ENCODE measurements around the gene IL1RAPL2. TPM values are rescaled to one million over a fixed set of nuclear protein-coding genes. Genes with fewer than 3 reads are reported as not detected.

Gene IL1RAPL2
- polyA plus RNA-seq, 2 of the 4 experiments (the other 2 are of a cell fraction) = not detected

DNA sequence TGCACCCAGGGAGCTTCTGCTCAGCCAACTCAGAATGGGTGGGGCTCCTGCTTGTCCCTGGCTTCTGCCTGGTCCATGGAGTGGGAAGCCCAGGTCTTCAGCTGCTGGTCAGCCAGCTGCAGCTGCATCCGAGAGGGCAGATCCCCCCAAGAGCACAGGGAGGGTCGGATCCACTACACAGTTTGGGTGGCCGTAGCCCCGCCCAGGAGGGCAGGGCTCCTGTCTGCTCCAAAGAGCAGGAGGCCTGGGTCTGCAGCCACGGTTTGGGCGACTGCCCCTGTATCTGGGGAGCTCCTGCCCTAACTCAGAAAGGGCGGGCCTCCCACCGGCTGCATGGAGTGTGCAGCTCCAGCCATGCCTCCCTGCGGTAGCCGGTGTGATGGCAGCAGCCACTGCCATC lies 485.4 kb downstream of the IL1RAPL2 start:
- TF ChIP-seq, protein P1, sequence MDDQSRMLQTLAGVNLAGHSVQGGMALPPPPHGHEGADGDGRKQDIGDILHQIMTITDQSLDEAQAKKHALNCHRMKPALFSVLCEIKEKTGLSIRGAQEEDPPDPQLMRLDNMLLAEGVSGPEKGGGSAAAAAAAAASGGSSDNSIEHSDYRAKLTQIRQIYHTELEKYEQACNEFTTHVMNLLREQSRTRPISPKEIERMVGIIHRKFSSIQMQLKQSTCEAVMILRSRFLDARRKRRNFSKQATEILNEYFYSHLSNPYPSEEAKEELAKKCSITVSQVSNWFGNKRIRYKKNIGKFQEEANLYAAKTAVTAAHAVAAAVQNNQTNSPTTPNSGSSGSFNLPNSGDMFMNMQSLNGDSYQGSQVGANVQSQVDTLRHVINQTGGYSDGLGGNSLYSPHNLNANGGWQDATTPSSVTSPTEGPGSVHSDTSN (IDR thresholded peaks at IDR 0.05) = no peak

DNA sequence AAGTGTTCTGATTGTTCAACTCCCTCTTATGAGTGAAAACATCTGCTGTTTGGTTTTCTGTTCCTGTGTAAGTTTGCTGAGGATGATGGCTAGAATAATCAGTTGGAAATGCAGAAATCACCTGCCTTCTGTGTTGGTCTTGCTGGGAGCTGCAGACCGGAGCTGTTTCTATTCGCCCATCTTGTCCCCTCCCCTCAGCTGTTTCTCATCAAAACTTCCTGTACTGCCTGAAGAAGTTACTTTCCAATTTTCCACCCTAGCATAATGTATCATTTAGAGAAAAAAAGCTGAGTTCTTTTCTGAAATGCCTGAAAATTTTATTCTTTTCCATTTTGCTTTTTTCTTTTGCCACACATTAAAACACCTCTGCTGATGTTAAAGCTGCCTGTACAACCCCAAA lies 486.9 kb downstream of the IL1RAPL2 start:
- CTCF ChIA-PET = no interaction called here
- no peak for ATAC-seq
- WGBS (ENCODE audit: missing lambda C conversion rate) = 6% methylated on average over 2 of the region's 2 CpGs
- no peak overlapping the region for H3K4me3 ChIP-seq
- no peak overlapping the region for H3K4me2 ChIP-seq
- no peaks in the 10 kb centered on the region for H3K9me3 ChIP-seq
- no peak for TF ChIP-seq FOXS1 (CRISPR knock-in tag; IDR thresholded peaks at IDR 0.05)
- TF ChIP-seq ZFP36 (IDR thresholded peaks at IDR 0.05; ENCODE audit: borderline replicate concordance, partially characterized antibody) = no peak
- TF ChIP-seq ZSCAN20 (CRISPR knock-in tag; IDR thresholded peaks at IDR 0.05) = no peak
- TF ChIP-seq ZC3H11A (IDR thresholded peaks at IDR 0.05) = no peak
- TF ChIP-seq, protein P2, sequence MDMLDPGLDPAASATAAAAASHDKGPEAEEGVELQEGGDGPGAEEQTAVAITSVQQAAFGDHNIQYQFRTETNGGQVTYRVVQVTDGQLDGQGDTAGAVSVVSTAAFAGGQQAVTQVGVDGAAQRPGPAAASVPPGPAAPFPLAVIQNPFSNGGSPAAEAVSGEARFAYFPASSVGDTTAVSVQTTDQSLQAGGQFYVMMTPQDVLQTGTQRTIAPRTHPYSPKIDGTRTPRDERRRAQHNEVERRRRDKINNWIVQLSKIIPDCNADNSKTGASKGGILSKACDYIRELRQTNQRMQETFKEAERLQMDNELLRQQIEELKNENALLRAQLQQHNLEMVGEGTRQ (IDR thresholded peaks at IDR 0.05) = no peak
- TF ChIP-seq, protein P3, sequence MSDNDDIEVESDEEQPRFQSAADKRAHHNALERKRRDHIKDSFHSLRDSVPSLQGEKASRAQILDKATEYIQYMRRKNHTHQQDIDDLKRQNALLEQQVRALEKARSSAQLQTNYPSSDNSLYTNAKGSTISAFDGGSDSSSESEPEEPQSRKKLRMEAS (IDR thresholded peaks at IDR 0.05) = no peak
- no peak for TF ChIP-seq ESRRA (IDR thresholded peaks at IDR 0.05; ENCODE audit: borderline replicate concordance, low read length)
- TF ChIP-seq, protein P4, sequence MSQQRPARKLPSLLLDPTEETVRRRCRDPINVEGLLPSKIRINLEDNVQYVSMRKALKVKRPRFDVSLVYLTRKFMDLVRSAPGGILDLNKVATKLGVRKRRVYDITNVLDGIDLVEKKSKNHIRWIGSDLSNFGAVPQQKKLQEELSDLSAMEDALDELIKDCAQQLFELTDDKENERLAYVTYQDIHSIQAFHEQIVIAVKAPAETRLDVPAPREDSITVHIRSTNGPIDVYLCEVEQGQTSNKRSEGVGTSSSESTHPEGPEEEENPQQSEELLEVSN (IDR thresholded peaks at IDR 0.05; ENCODE audit: borderline replicate concordance, low read depth) = no peak
- TF ChIP-seq CHD2 (IDR thresholded peaks at IDR 0.05; ENCODE audit: low read length, partially characterized antibody) = no peak
- no peak for TF ChIP-seq SREBF2 (IDR thresholded peaks at IDR 0.05)
- no peak for TF ChIP-seq PHF8 (IDR thresholded peaks at IDR 0.05; ENCODE audit: borderline replicate concordance, low read depth)
- TF ChIP-seq MAZ (IDR thresholded peaks at IDR 0.05; ENCODE audit: borderline replicate concordance, low read depth, low read length) = no peak
- no peak for TF ChIP-seq RFX5 (IDR thresholded peaks at IDR 0.05)
- TF ChIP-seq, protein P5, sequence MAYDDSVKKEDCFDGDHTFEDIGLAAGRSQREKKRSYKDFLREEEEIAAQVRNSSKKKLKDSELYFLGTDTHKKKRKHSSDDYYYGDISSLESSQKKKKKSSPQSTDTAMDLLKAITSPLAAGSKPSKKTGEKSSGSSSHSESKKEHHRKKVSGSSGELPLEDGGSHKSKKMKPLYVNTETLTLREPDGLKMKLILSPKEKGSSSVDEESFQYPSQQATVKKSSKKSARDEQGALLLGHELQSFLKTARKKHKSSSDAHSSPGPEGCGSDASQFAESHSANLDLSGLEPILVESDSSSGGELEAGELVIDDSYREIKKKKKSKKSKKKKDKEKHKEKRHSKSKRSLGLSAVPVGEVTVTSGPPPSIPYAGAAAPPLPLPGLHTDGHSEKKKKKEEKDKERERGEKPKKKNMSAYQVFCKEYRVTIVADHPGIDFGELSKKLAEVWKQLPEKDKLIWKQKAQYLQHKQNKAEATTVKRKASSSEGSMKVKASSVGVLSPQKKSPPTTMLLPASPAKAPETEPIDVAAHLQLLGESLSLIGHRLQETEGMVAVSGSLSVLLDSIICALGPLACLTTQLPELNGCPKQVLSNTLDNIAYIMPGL (CRISPR knock-in tag; IDR thresholded peaks at IDR 0.05; ENCODE audit: borderline replicate concordance) = no peak
- no peak for FAIRE-seq
- no peaks in the 10 kb centered on the region for H3K4me1 ChIP-seq
- no peak for DNase-seq (ENCODE audit: low read depth in 1 of 2, low spot score in 1 of 2)
- POLR2A ChIA-PET = no interaction called here
- H3K27ac ChIP-seq = no peak overlapping the region

More for the DNA sequence above, 485.4 kb downstream of the IL1RAPL2 start:
- no peak for FAIRE-seq
- H3K4me1 ChIP-seq = no peaks in the 10 kb centered on the region
- no peak for ATAC-seq
- H3K4me2 ChIP-seq = no peak overlapping the region
- H3K4me3 ChIP-seq = no peak overlapping the region
- H3K27ac ChIP-seq = no peak overlapping the region
- ChIA-PET CTCF (no interaction called here), POLR2A (no interaction called here)
- 20% methylated on average over 8 of the region's 10 CpGs for WGBS (ENCODE audit: missing lambda C conversion rate)
- DNase-seq (ENCODE audit: low read depth in 1 of 2, low spot score in 1 of 2) = no peak
- no peaks in the 10 kb centered on the region for H3K9me3 ChIP-seq

DNA sequence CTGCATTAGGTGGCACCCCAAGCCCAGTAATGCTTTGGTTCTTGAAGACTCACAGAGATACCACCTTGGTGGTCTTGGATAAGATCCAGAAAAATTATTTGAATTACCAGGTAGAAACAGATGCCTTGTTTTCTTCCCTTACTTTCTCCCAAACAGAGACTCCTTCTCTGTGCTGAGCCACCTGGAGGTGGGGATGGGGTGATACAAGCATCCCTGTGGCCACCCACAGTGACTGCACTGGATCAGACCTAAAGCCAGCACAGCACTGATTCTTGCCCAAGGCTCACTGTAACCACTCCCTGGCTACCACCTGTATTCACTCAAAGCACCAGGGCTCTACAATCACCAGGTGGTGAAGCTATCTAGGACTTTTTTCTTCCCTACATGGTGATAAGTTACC lies 497.7 kb downstream of the IL1RAPL2 start:
- Histone ChIP-seq H3K4me3 (no peak overlapping the region), H3K4me2 (no peak overlapping the region), H3K4me1 (no peaks in the 10 kb centered on the region), H3K27ac (no peak overlapping the region), H3K9me3 (no peaks in the 10 kb centered on the region)
- no peak for FAIRE-seq
- ChIA-PET CTCF (no interaction called here), POLR2A (no interaction called here)
- no peak for DNase-seq (ENCODE audit: low read depth in 1 of 2, low spot score in 1 of 2)
- ATAC-seq = no peak
- TF ChIP-seq EP300 (IDR thresholded peaks at IDR 0.05) (no peak), CHD4 (IDR thresholded peaks at IDR 0.05; ENCODE audit: borderline replicate concordance) (no peak), RAD21 (conservative IDR thresholded peaks at IDR 0.05 in 1 of 2, IDR thresholded peaks at IDR 0.05 in 1 of 2) (no peak), CBX2 (IDR thresholded peaks at IDR 0.05; ENCODE audit: borderline replicate concordance, low read depth) (no peak), SREBF2 (IDR thresholded peaks at IDR 0.05) (no peak), HOXA7 (CRISPR knock-in tag; IDR thresholded peaks at IDR 0.05) (no peak), ESRRA (IDR thresholded peaks at IDR 0.05; ENCODE audit: borderline replicate concordance, low read length) (no peak), ZC3H11A (IDR thresholded peaks at IDR 0.05) (no peak), NPAS2 (CRISPR knock-in tag; IDR thresholded peaks at IDR 0.05; ENCODE audit: borderline replicate concordance) (no peak), TP53 (CRISPR knock-in tag; IDR thresholded peaks at IDR 0.05) (no peak), FOXS1 (CRISPR knock-in tag; IDR thresholded peaks at IDR 0.05) (no peak), EHF (CRISPR knock-in tag; IDR thresholded peaks at IDR 0.05) (no peak), CEBPB (IDR thresholded peaks at IDR 0.05) (no peak), PHF8 (IDR thresholded peaks at IDR 0.05; ENCODE audit: borderline replicate concordance, low read depth) (no peak)
- TF ChIP-seq, protein P6, sequence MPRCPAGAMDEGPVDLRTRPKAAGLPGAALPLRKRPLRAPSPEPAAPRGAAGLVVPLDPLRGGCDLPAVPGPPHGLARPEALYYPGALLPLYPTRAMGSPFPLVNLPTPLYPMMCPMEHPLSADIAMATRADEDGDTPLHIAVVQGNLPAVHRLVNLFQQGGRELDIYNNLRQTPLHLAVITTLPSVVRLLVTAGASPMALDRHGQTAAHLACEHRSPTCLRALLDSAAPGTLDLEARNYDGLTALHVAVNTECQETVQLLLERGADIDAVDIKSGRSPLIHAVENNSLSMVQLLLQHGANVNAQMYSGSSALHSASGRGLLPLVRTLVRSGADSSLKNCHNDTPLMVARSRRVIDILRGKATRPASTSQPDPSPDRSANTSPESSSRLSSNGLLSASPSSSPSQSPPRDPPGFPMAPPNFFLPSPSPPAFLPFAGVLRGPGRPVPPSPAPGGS (IDR thresholded peaks at IDR 0.05) = no peak
- TF ChIP-seq, protein P7, sequence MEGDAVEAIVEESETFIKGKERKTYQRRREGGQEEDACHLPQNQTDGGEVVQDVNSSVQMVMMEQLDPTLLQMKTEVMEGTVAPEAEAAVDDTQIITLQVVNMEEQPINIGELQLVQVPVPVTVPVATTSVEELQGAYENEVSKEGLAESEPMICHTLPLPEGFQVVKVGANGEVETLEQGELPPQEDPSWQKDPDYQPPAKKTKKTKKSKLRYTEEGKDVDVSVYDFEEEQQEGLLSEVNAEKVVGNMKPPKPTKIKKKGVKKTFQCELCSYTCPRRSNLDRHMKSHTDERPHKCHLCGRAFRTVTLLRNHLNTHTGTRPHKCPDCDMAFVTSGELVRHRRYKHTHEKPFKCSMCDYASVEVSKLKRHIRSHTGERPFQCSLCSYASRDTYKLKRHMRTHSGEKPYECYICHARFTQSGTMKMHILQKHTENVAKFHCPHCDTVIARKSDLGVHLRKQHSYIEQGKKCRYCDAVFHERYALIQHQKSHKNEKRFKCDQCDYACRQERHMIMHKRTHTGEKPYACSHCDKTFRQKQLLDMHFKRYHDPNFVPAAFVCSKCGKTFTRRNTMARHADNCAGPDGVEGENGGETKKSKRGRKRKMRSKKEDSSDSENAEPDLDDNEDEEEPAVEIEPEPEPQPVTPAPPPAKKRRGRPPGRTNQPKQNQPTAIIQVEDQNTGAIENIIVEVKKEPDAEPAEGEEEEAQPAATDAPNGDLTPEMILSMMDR (IDR thresholded peaks at IDR 0.05) = no peak
